A673 (cell line): ENCODE data around the gene USP10. TPM values are rescaled to one million over a fixed set of nuclear protein-coding genes. Genes with fewer than 3 reads are reported as not detected.

ENCODE experiments used
- BruUV-seq: library from RNA; stranded (reverse); fragments of 400-500 nt; replicated peaks from 2 replicates; lab custom pipeline; 2021; lab: Mats Ljungman, UMichigan
- CTCF ChIA-PET: fragments of 300-600 bp; sonication (Branson Sonifier 250); formaldehyde crosslinking; loops from one replicate; lab custom pipeline; 2022; ENCODE audit warnings: antibody characterized with exemption; lab: Charles Lee
- POLR2A ChIA-PET: fragments of 300-600 bp; sonication (Branson Sonifier 250); formaldehyde crosslinking; loops from one replicate; lab custom pipeline; 2022; ENCODE audit warnings: antibody characterized with exemption; ENCODE audit not compliant: low non-redundant PET; lab: Charles Lee
- DNase-seq: peaks from one replicate; pipeline ENCODE4 v3.0.0-alpha.2; 2015; ENCODE audit warnings: low spot score
- H3K27ac ChIP-seq: fragments of 200-600 bp; sonication (generic); 2 replicates; pipeline ENCODE4 v1.5.1; 2016; ENCODE audit warnings: mixed run types, low read depth, mild to moderate bottlenecking, mixed read lengths, antibody characterized with exemption, low read length; ENCODE audit not compliant: poor library complexity, severe bottlenecking
- H3K27me3 ChIP-seq: fragments of 200-600 bp; sonication (generic); replicated peaks from 2 replicates; pipeline ENCODE4 v1.6.1; 2017; ENCODE audit warnings: mixed run types, low read depth, mild to moderate bottlenecking, mixed read lengths, antibody characterized with exemption, low read length; ENCODE audit not compliant: insufficient read depth, poor library complexity
- H3K36me3 ChIP-seq: fragments of 200-600 bp; sonication (generic); 2 replicates; pipeline ENCODE4 v1.6.1; 2016; ENCODE audit warnings: mixed run types, mild to moderate bottlenecking, mixed read lengths, antibody characterized with exemption, low read length; ENCODE audit not compliant: insufficient read depth, poor library complexity, severe bottlenecking
- H3K4me1 ChIP-seq: fragments of 200-600 bp; sonication (generic); 2 replicates; pipeline ENCODE4 v1.6.1; 2017; ENCODE audit warnings: mixed run types, mild to moderate bottlenecking, mixed read lengths, antibody characterized with exemption, low read length; ENCODE audit not compliant: insufficient read depth, poor library complexity, severe bottlenecking
- H3K4me3 ChIP-seq: fragments of 200-600 bp; sonication (generic); 2 replicates; pipeline ENCODE4 v1.5.1; 2016; ENCODE audit warnings: low read depth, mixed run types, mild to moderate bottlenecking, mixed read lengths, low read length; ENCODE audit not compliant: poor library complexity, severe bottlenecking
- H3K9me3 ChIP-seq: fragments of 200-600 bp; sonication (generic); 2 replicates; pipeline ENCODE4 v1.6.1; 2016; ENCODE audit warnings: mixed run types, low read depth, mild to moderate bottlenecking, mixed read lengths, antibody characterized with exemption, low read length; ENCODE audit not compliant: poor library complexity, severe bottlenecking
- CTCF ChIP-seq: fragments of 300-800, 200-600 bp; sonication (generic); conservative IDR thresholded peaks from 2 replicates; pipeline ENCODE4 v1.5.1; 2017; ENCODE audit warnings: low read depth, mild to moderate bottlenecking, antibody characterized with exemption, low read length, moderate library complexity, mixed read lengths
- EZH2 ChIP-seq: fragments of 200-600 bp; sonication (generic); IDR thresholded peaks from 2 replicates; pipeline ENCODE4 v1.6.1; 2017; ENCODE audit warnings: borderline replicate concordance, low read depth, mild to moderate bottlenecking, mixed read lengths, antibody characterized with exemption, low read length; ENCODE audit not compliant: poor library complexity, severe bottlenecking
- intact Hi-C: fragments of 100-400 bp; cut with micrococcal nuclease; formaldehyde crosslinking; loops from one replicate; pipeline ENCODE4 v1.10.0; 2022; ENCODE audit not compliant: unreplicated experiment
- total RNA-seq: library from RNA; stranded (reverse); gene quantifications from 2 replicates; pipeline ENCODE4 v1.2.3, GENCODE V29; 2021

The USP10 gene
- total RNA-seq, 1 experiment from 2014 or later = 171 TPM

- H3K36me3 ChIP-seq = no peaks in the 10 kb centered on the region
- H3K9me3 ChIP-seq = no peaks in the 10 kb centered on the region
- ChIA-PET CTCF (no interaction called here), POLR2A (interaction anchor here (0.6 kb wide), 1 partner anchor 1648 kb away, joined by 4 read pairs; no protein-coding TSS in a partner anchor)
- intact Hi-C loops = no loop called here
- TF ChIP-seq EZH2 (no peak), CTCF (no peak)
- H3K27ac ChIP-seq = no peak overlapping the region
- no peaks in the 10 kb centered on the region for H3K27me3 ChIP-seq
- H3K4me1 ChIP-seq = no peaks in the 10 kb centered on the region
- DNase-seq = no peak
- no peak overlapping the region for H3K4me3 ChIP-seq
- BruUV-seq = no TSS peak
Measured at GRCh38 chr16:84823484-84823883, 123.7 kb downstream of the USP10 start.

GRCh38 chr16:84823926-84824325 lies 124.1 kb downstream of the USP10 start:
- intact Hi-C loops = no loop called here
- POLR2A ChIA-PET = no interaction called here
- Histone ChIP-seq H3K4me3 (no peak overlapping the region), H3K9me3 (no peaks in the 10 kb centered on the region), H3K27ac (no peak overlapping the region), H3K36me3 (no peaks in the 10 kb centered on the region), H3K27me3 (no peaks in the 10 kb centered on the region), H3K4me1 (no peaks in the 10 kb centered on the region)
- CTCF ChIA-PET = no interaction called here
- TF ChIP-seq CTCF (no peak), EZH2 (no peak)
- no peak for DNase-seq
- BruUV-seq = no TSS peak

- Histone ChIP-seq H3K27me3 (no peaks in the 10 kb centered on the region), H3K36me3 (no peaks in the 10 kb centered on the region), H3K4me1 (no peaks in the 10 kb centered on the region), H3K9me3 (no peaks in the 10 kb centered on the region), H3K27ac (no peak overlapping the region), H3K4me3 (no peak overlapping the region)
- no peak for DNase-seq
- intact Hi-C loops = no loop called here
- TF ChIP-seq CTCF = no peak
- TF ChIP-seq EZH2 = no peak
- ChIA-PET CTCF (no interaction called here), POLR2A (no interaction called here)
- no TSS peak for BruUV-seq
Measured at GRCh38 chr16:84825896-84826557, 126.2 kb downstream of the USP10 start.
